GM12878 (cell line): ENCODE results near the gene USP21. TPM values are rescaled to one million over a fixed set of nuclear protein-coding genes. Genes with fewer than 3 reads are reported as not detected.

ENCODE experiments used
- ATAC-seq: fragments of 200-7000 bp; cut with Tn5 transposase; 3 replicates; pipeline ENCODE4 v1.9.1; 2020; ENCODE audit warnings: mild to moderate bottlenecking, moderate library complexity
- BruUV-seq: library from RNA; stranded (reverse); fragments of 400-500 nt; replicated peaks from 2 replicates; lab custom pipeline; 2021; lab: Mats Ljungman, UMichigan
- CTCF ChIA-PET: fragments of 300-600 bp; sonication (Branson Sonifier 250); formaldehyde crosslinking; extraction: SDS; loops from one replicate; lab custom pipeline; 2021; ENCODE audit warnings: inconsistent platforms; lab: Yijun Ruan, JAX
- POLR2A ChIA-PET: fragments of 350-600 bp; formaldehyde crosslinking; extraction: SDS; loops from one replicate; lab custom pipeline; 2021; ENCODE audit warnings: inconsistent platforms; lab: Charles Lee
- RAD21 ChIA-PET: fragments of 300-600 bp; sonication (Branson Sonifier 250); formaldehyde crosslinking; loops from one replicate; lab custom pipeline; 2023; ENCODE audit warnings: antibody characterized with exemption; ENCODE audit not compliant: unreplicated experiment; lab: Charles Lee
- SMC1A ChIA-PET: fragments of 300-600 bp; sonication (Branson Sonifier 250); formaldehyde crosslinking; loops from one replicate; lab custom pipeline; 2023; ENCODE audit not compliant: unreplicated experiment, uncharacterized antibody; lab: Charles Lee
- DNase-seq: peaks from one replicate; pipeline ENCODE4 v3.0.0-alpha.2; 2011; ENCODE audit warnings: low read depth, low spot score
- FAIRE-seq: peaks from 3 replicates; lab custom pipeline; 2011; peaks lifted over from hg19 to GRCh38; lab: Jason Lieb, UNC
- H2AFZ ChIP-seq: 2 replicates; pipeline ENCODE4 v1.6.0; 2011; ENCODE audit warnings: low read depth, low read length, control low read depth; ENCODE audit not compliant: control insufficient read depth
- H3K27ac ChIP-seq: 2 replicates; pipeline ENCODE4 v1.5.1; 2011; ENCODE audit warnings: control low read depth; ENCODE audit not compliant: control insufficient read depth, insufficient read depth
- H3K27me3 ChIP-seq, 2 experiments: replicated peaks in 1 of 2; 2 replicates each; pipeline versions ENCODE4 v1.6.0 to v1.6.1; 2011; ENCODE audit warnings: low read length in 1 of 2; ENCODE audit not compliant: control insufficient read depth in 2 of 2, insufficient read depth in 2 of 2
- H3K36me3 ChIP-seq, 2 experiments: 2 replicates each; pipeline ENCODE4 v1.5.1; 2011; ENCODE audit warnings: low read length in 1 of 2; ENCODE audit not compliant: control insufficient read depth in 2 of 2, insufficient read depth in 2 of 2
- H3K4me1 ChIP-seq: 2 replicates; pipeline ENCODE4 v1.6.1; 2011; ENCODE audit warnings: mild to moderate bottlenecking, low read length, moderate library complexity, mixed read lengths; ENCODE audit not compliant: control insufficient read depth, insufficient read depth
- H3K4me2 ChIP-seq: 2 replicates; pipeline ENCODE4 v1.6.0; 2011; ENCODE audit warnings: control low read depth; ENCODE audit not compliant: control insufficient read depth, insufficient read depth
- H3K4me3 ChIP-seq: fragments of 200-600 bp; sonication (generic); 2 replicates; pipeline ENCODE4 v1.5.1; 2016
- H3K79me2 ChIP-seq: 2 replicates; pipeline ENCODE4 v1.6.0; 2011; ENCODE audit warnings: low read length; ENCODE audit not compliant: control insufficient read depth, insufficient read depth
- H3K9ac ChIP-seq: 2 replicates; pipeline ENCODE4 v1.8.0; 2011; ENCODE audit warnings: low read length, control low read depth, mixed read lengths; ENCODE audit not compliant: control insufficient read depth, insufficient read depth
- H3K9me3 ChIP-seq: replicated peaks from 3 replicates; pipeline ENCODE4 v1.5.1; 2011; ENCODE audit warnings: mild to moderate bottlenecking, low read length; ENCODE audit not compliant: control insufficient read depth, insufficient read depth
- H4K20me1 ChIP-seq: 2 replicates; pipeline ENCODE4 v1.6.0; 2011; ENCODE audit not compliant: control insufficient read depth, insufficient read depth
- BCL11A ChIP-seq: IDR thresholded peaks from 2 replicates; pipeline ENCODE4 v1.6.1; 2011; ENCODE audit warnings: low read depth, low read length
- CHD4 ChIP-seq: fragments of 200-600 bp; sonication (generic); IDR thresholded peaks from 2 replicates; pipeline ENCODE4 v1.6.1; 2016; ENCODE audit warnings: mild to moderate bottlenecking
- HDGF ChIP-seq: fragments of 450-650 bp; IDR thresholded peaks from 2 replicates; pipeline ENCODE4 v1.6.1; 2016; ENCODE audit warnings: antibody characterized with exemption
- JUND ChIP-seq: IDR thresholded peaks from 2 replicates; pipeline ENCODE4 v1.6.1; 2012; ENCODE audit warnings: low read depth, mild to moderate bottlenecking, low read length, improper control_type of control experiment, moderate library complexity
- KAT2A ChIP-seq: conservative IDR thresholded peaks from 2 replicates; pipeline ENCODE4 v1.6.1; 2011; ENCODE audit warnings: low read depth, low read length; ENCODE audit not compliant: control insufficient read depth
- NBN ChIP-seq: fragments of 450-650 bp; IDR thresholded peaks from 2 replicates; pipeline ENCODE4 v1.6.1; 2016
- PML ChIP-seq: IDR thresholded peaks from 2 replicates; pipeline ENCODE4 v1.6.1; 2012; ENCODE audit warnings: low read length, inconsistent platforms
- RBBP5 ChIP-seq: fragments of 200-600 bp; sonication (generic); conservative IDR thresholded peaks from 2 replicates; pipeline ENCODE4 v1.6.1; 2016
- RELA ChIP-seq: fragments of 450-650 bp; IDR thresholded peaks from 2 replicates; pipeline ENCODE4 v1.8.0; 2014; ENCODE audit warnings: borderline replicate concordance; ENCODE audit not compliant: partially characterized antibody
- RFX5 ChIP-seq: IDR thresholded peaks from 2 replicates; pipeline ENCODE4 v1.6.1; 2011; ENCODE audit warnings: low read depth, low read length, improper control_type of control experiment
- SKIL ChIP-seq: fragments of 450-650 bp; IDR thresholded peaks from 2 replicates; pipeline ENCODE4 v1.6.1; 2017; ENCODE audit warnings: mild to moderate bottlenecking, low read depth, inconsistent platforms; ENCODE audit not compliant: poor library complexity, severe bottlenecking
- SMARCA5 ChIP-seq: fragments of 450-650 bp; IDR thresholded peaks from 2 replicates; pipeline ENCODE4 v1.6.1; 2017; ENCODE audit warnings: mild to moderate bottlenecking
- TBL1XR1 ChIP-seq: IDR thresholded peaks from 2 replicates; pipeline ENCODE4 v1.6.1; 2012; ENCODE audit warnings: low read depth, low read length, improper control_type of control experiment
- WRNIP1 ChIP-seq: IDR thresholded peaks from 2 replicates; pipeline ENCODE4 v1.6.1; 2011; ENCODE audit warnings: low read depth, low read length, improper control_type of control experiment, borderline replicate concordance
- ZBTB40 ChIP-seq: fragments of 450-650 bp; IDR thresholded peaks from 2 replicates; pipeline ENCODE4 v1.6.1; 2016; ENCODE audit warnings: mild to moderate bottlenecking, moderate library complexity, borderline replicate concordance
- WGBS: methylation state at CpG from one replicate; pipeline ENCODE4 v1.1.6; 2016; ENCODE audit warnings: low lambda C conversion rate; ENCODE audit not compliant: insufficient replicate concordance, insufficient coverage; ENCODE audit errors: missing lambda C conversion rate; 5-methylcytosine and 5-hydroxymethylcytosine counted together
- in situ Hi-C: fragments of 300-500 bp; cut with MboI; formaldehyde crosslinking; loops from 9 replicates; pipeline ENCODE4 v1.14.3; 2018; ENCODE audit warnings: mixed read lengths
- intact Hi-C: fragments of 100-400 bp; cut with micrococcal nuclease; formaldehyde crosslinking; loops from one replicate; pipeline ENCODE4 v1.14.2; 2022; ENCODE audit not compliant: unreplicated experiment
- polyA plus RNA-seq, 11 experiments: library from polyadenylated mRNA; depleted of rRNA in 4 of 11; unstranded in 6 of 11; stranded (reverse) in 5 of 11; fragments of >200 nt; fragmentation: Nextera tagmentation in 4 of 11; fragmentation: Illumina TruSeq in 1 of 11; extraction: Ambion mirVana in 4 of 11; extraction: Trizol in 1 of 11; gene quantifications; 1 replicate in 1 of 11; 2 replicates in 10 of 11; pipeline versions ENCODE4 v1.2.1 to v1.2.3, GENCODE V29; 2011 to 2016; ENCODE audit warnings: inconsistent platforms in 2 of 11, missing spikeins in 2 of 11, low read depth in 1 of 11
- total RNA-seq, 4 experiments: library from RNA; depleted of rRNA in 3 of 4; stranded (reverse); fragments of >200 nt in 3 of 4; fragmentation: Illumina TruSeq in 1 of 4; extraction: Trizol in 1 of 4; gene quantifications; 2 replicates each; pipeline versions ENCODE4 v1.2.1 to v1.2.3, GENCODE V29; 2013 to 2021
- TF ChIP-seq, protein P1 (sequence below): IDR thresholded peaks from 2 replicates; pipeline ENCODE4 v1.6.1; 2011; ENCODE audit warnings: mild to moderate bottlenecking, low read depth, low read length, moderate library complexity; ENCODE audit not compliant: insufficient replicate concordance

The USP21 gene
- total and polyA plus RNA-seq, 10 of the 15 experiments (the other 5 are each of a cell fraction or from before 2014, with no cell fraction given) = 3.2 to 28.6 (median 16.6) TPM

- DNase-seq (no peak), ATAC-seq (no peak)
- in situ Hi-C loops = no loop called here
- Histone ChIP-seq H3K4me2 (no peak overlapping the region), H3K27me3 (no peaks in the 10 kb centered on the region), H4K20me1 (no peaks in the 10 kb centered on the region), H3K9me3 (no peaks in the 10 kb centered on the region), H3K79me2 (peaks cover 23% of the 10 kb centered on the region), H3K36me3 (peaks cover 17 to 30% of the 10 kb centered on the region in 2 experiments), H2AFZ (no peak overlapping the region), H3K4me1 (peaks cover 19% of the 10 kb centered on the region)
- ChIA-PET CTCF (no interaction called here), RAD21 (no interaction called here), POLR2A (no interaction called here)
- TF ChIP-seq TBL1XR1 (no peak), WRNIP1 (no peak), RELA (no peak), JUND (no peak), BCL11A (no peak), SMARCA5 (no peak), ZBTB40 (no peak), RBBP5 (no peak), SKIL (no peak), KAT2A (no peak), NBN (no peak), HDGF (no peak), PML (no peak), RFX5 (no peak), CHD4 (no peak)
- TF ChIP-seq, protein P1, sequence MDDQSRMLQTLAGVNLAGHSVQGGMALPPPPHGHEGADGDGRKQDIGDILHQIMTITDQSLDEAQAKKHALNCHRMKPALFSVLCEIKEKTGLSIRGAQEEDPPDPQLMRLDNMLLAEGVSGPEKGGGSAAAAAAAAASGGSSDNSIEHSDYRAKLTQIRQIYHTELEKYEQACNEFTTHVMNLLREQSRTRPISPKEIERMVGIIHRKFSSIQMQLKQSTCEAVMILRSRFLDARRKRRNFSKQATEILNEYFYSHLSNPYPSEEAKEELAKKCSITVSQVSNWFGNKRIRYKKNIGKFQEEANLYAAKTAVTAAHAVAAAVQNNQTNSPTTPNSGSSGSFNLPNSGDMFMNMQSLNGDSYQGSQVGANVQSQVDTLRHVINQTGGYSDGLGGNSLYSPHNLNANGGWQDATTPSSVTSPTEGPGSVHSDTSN = no peak
- TF ChIP-seq, all 136 proteins: peak for 0
- Histone ChIP-seq H3K27ac (no peak overlapping the region), H3K9ac (no peak overlapping the region), H3K4me3 (no peak overlapping the region)
- SMC1A ChIA-PET = no interaction called here
- intact Hi-C loops = no loop called here
- BruUV-seq = no TSS peak
- no peak for FAIRE-seq
- WGBS = 95% methylated on average over 11 of the region's 11 CpGs
These were observed 14.4 kb downstream of the USP21 start for GRCh38 chr1:161173711-161174110.
